Left ventricle myocardium inferior (tissue), 1 donor: ENCODE measurements around the gene SLC13A1. TPM values are rescaled to one million over a fixed set of nuclear protein-coding genes. Genes with fewer than 3 reads are reported as not detected.

Experiments used
- DNase-seq: peaks from one replicate; pipeline ENCODE4 v3.0.0-alpha.2; 2020
- H3K27ac ChIP-seq: fragments of 200-600 bp; replicated peaks from 2 replicates; pipeline ENCODE4 v1.8.0; 2021
- H3K27me3 ChIP-seq: fragments of 200-600 bp; 2 replicates; pipeline ENCODE4 v1.8.0; 2021; ENCODE audit warnings: low read depth
- H3K36me3 ChIP-seq: fragments of 200-600 bp; 2 replicates; pipeline ENCODE4 v1.8.0; 2021
- H3K4me1 ChIP-seq: fragments of 200-600 bp; 2 replicates; pipeline ENCODE4 v1.8.0; 2021
- H3K4me3 ChIP-seq: fragments of 200-600 bp; 2 replicates; pipeline ENCODE4 v1.8.0; 2021; ENCODE audit warnings: mild to moderate bottlenecking, moderate library complexity
- H3K9me3 ChIP-seq: fragments of 200-600 bp; replicated peaks from 2 replicates; pipeline ENCODE4 v1.8.0; 2021
- CTCF ChIP-seq: fragments of 200-600 bp; IDR thresholded peaks from 2 replicates; pipeline ENCODE4 v1.8.0; 2021; ENCODE audit warnings: antibody characterized with exemption, mild to moderate bottlenecking, borderline replicate concordance
- intact Hi-C: fragments of 100-400 bp; cut with micrococcal nuclease; formaldehyde crosslinking; loops from one replicate; pipeline ENCODE4 v1.11.0; 2022
- total RNA-seq: library from RNA; stranded (reverse); fragmentation: NEBNext Ultra II Directional; extraction: Animal tissue kit (Norgen Biotek cat#: 25700); gene quantifications from one replicate; pipeline ENCODE4 v1.2.1, GENCODE V29; 2021
- donor health status: DM: no; HTN: yes; CAD: no; lungs with severe emphysema.

Gene SLC13A1
- total RNA-seq, 1 donor from 2014 or later: not detected

- no peaks in the 10 kb centered on the region for H3K4me1 ChIP-seq
- no peak for DNase-seq
- H3K9me3 ChIP-seq: no peaks in the 10 kb centered on the region
- H3K27me3 ChIP-seq: no peaks in the 10 kb centered on the region
- H3K36me3 ChIP-seq: no peaks in the 10 kb centered on the region
- no peak for TF ChIP-seq CTCF
- intact Hi-C loops: no loop called here
- no peak overlapping the region for H3K4me3 ChIP-seq
- H3K27ac ChIP-seq: no peak overlapping the region
Measured at GRCh38 chr7:123177442-123177841, 22.3 kb downstream of the SLC13A1 start.

DNA sequence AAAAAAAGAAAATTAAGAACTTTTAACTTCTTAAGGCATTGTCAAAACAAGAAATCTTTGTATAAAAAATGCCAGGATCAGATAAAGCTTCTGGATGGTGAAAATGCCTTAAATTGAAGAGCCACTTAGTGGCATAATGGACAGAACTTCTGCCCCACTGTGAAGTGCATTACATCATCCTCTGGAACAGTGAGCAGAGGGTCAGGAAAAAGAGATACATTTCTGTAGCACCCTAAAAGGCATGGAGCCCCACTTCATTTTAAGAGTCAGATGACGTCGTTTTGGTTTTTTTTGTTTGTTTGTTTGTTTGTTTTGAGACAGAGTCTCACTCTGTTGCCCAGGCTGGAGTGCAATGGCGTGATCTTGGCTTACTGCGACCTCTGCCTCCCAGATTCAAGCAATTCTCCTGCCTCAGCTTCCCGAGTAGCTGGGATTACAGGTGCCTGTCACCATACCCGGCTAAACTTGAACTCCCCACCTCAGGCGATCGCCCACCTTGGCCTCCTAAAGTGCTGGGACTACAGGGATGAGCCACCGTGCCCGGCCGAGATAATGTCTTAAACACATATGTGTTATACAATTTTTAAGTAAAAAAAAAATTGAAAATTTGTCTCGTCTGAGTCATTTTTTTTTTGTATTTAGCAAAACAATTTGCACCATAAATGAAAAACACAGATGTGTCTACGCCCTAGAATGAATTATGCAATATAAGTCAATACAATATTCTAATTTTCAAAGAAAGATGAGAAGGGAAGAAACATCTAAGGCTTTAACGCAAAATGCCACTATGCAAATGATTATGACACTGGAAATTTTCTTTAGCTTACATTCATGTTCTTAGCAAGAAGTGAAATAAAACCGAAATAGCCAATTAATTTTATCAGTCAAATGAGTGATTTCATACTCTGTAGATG lies 29.2 kb downstream of the SLC13A1 start:
- intact Hi-C loops: no loop called here
- no peaks in the 10 kb centered on the region for H3K9me3 ChIP-seq
- no peak for DNase-seq

DNA sequence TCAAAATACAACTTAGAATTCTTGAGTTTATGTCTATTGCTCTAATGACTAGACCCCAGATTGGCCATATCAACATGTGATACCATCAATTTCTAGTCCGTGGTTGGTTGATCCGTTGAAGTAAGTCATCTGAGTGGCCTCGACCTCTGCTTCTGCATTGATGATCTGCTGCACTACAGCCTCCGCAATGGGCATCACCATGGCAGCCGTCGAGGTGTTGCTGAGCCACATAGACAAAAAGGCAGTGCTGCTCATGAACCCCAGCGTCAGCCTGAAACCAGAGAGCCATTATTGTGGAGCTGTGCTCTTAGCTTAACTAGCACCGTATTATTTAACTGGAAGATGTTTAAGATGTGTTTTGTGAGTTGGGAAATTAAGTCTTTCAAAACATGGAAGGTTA lies 30.7 kb downstream of the SLC13A1 start:
- H3K27ac ChIP-seq: no peak overlapping the region
- no peaks in the 10 kb centered on the region for H3K36me3 ChIP-seq
- TF ChIP-seq CTCF: no peak
- H3K9me3 ChIP-seq: no peaks in the 10 kb centered on the region
- H3K4me1 ChIP-seq: no peaks in the 10 kb centered on the region
- no peak overlapping the region for H3K4me3 ChIP-seq
- intact Hi-C loops: no loop called here
- DNase-seq: no peak
- no peaks in the 10 kb centered on the region for H3K27me3 ChIP-seq

More for the DNA sequence above, 29.2 kb downstream of the SLC13A1 start:
- Histone ChIP-seq H3K27me3 (no peaks in the 10 kb centered on the region), H3K4me1 (no peaks in the 10 kb centered on the region), H3K27ac (no peak overlapping the region), H3K36me3 (no peaks in the 10 kb centered on the region), H3K4me3 (no peak overlapping the region)
- no peak for TF ChIP-seq CTCF

DNA sequence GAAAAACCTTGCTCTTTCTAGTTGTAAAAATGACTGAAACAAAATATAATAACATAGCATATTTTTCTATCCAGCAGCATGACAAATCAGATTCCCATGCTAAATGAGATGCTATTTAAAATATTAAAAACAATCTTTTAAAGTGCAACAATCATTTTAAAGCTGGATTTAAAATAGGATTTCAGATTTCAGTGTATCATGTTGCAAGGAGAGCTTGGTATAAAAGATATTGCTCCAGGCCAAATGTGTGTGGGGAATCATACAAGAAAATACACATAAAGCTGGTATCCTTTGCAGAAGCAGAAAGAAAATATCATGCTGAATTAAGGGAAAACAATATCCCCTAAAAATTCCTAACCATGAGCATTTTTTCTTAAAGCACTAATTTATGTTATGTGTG lies 42.2 kb downstream of the SLC13A1 start:
- intact Hi-C loops: no loop called here
- Histone ChIP-seq H3K4me1 (peaks cover 3% of the 10 kb centered on the region), H3K4me3 (no peak overlapping the region), H3K27me3 (no peaks in the 10 kb centered on the region), H3K27ac (no peak overlapping the region), H3K9me3 (no peaks in the 10 kb centered on the region), H3K36me3 (no peaks in the 10 kb centered on the region)
- DNase-seq: no peak
- TF ChIP-seq CTCF: no peak

GRCh38 chr7:123155571-123155970 lies 44.2 kb downstream of the SLC13A1 start:
- H3K27me3 ChIP-seq: no peaks in the 10 kb centered on the region
- TF ChIP-seq CTCF: no peak
- no peak overlapping the region for H3K4me3 ChIP-seq
- H3K36me3 ChIP-seq: no peaks in the 10 kb centered on the region
- DNase-seq: no peak
- intact Hi-C loops: no loop called here
- no peaks in the 10 kb centered on the region for H3K9me3 ChIP-seq
- H3K4me1 ChIP-seq: peaks cover 3% of the 10 kb centered on the region
- H3K27ac ChIP-seq: no peak overlapping the region
